Measurements from ENCODE around the gene VSTM1.

DNA sequence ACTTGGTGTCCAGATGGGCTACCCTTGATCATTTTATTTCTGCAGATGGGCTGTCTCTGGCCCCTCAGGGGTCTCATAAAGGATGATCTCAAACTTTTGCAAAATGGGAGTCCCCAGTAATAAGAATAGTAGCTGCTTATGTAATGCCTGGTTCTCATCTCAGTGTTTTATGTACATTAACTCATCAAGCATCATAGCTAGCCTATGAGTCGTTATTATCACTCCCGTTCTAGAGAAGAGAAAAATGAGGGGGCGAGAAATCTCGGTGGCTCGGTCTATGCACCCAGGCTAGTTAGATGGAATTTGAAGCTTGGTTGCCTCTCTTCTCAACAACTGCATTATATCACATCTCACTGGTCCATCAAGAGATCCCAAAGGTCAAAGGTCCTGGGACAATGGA is 68.9 kb downstream of the VSTM1 start:
- TF ChIP-seq, protein P1, sequence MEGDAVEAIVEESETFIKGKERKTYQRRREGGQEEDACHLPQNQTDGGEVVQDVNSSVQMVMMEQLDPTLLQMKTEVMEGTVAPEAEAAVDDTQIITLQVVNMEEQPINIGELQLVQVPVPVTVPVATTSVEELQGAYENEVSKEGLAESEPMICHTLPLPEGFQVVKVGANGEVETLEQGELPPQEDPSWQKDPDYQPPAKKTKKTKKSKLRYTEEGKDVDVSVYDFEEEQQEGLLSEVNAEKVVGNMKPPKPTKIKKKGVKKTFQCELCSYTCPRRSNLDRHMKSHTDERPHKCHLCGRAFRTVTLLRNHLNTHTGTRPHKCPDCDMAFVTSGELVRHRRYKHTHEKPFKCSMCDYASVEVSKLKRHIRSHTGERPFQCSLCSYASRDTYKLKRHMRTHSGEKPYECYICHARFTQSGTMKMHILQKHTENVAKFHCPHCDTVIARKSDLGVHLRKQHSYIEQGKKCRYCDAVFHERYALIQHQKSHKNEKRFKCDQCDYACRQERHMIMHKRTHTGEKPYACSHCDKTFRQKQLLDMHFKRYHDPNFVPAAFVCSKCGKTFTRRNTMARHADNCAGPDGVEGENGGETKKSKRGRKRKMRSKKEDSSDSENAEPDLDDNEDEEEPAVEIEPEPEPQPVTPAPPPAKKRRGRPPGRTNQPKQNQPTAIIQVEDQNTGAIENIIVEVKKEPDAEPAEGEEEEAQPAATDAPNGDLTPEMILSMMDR (conservative IDR thresholded peaks at IDR 0.05; ENCODE audit: low read length) = no peak
- no peak for TF ChIP-seq EZH2phosphoT487 (IDR thresholded peaks at IDR 0.05; ENCODE audit: borderline replicate concordance, low read depth, low read length)
